ENCODE measurements around the gene LRP1. TPM values are rescaled to one million over a fixed set of nuclear protein-coding genes. Genes with fewer than 3 reads are reported as not detected.

Gene LRP1
- total and polyA plus RNA-seq, 2 of the 13 experiments (the other 11 are each of a cell fraction or from before 2014, with no cell fraction given): 14.7 to 30.8 TPM

GRCh38 chr12:57092529-57092862 lies 35.8 kb upstream of the LRP1 start:
- Histone ChIP-seq H3K4me1 (ENCODE audit: insufficient read depth, low read length) (peaks cover 37% of the 10 kb centered on the region), H3K36me3 (replicated peaks in 1 of 2; ENCODE audit: control insufficient read depth in 1 of 2, insufficient read depth in 2 of 2, low read length in 2 of 2) (peaks cover 11 to 37% of the 10 kb centered on the region in 2 experiments; a peak in 4 of 5 replicates)
- POLR2A ChIA-PET: interaction anchor here (0.8 to 13.5 kb wide), 6 partner anchors 9 to 137 kb away, joined by 3 to 309 read pairs (median 8); partner anchors contain the start of genes NEMP1, SHMT2 and STAT6
- TF ChIP-seq NFYB (CRISPR knock-in tag; IDR thresholded peaks at IDR 0.05): no peak
- no peak for TF ChIP-seq TRAFD1 (CRISPR knock-in tag; IDR thresholded peaks at IDR 0.05; ENCODE audit: borderline replicate concordance)
- TF ChIP-seq TFE3 (CRISPR knock-in tag; IDR thresholded peaks at IDR 0.05): no peak
- TF ChIP-seq HES4 (CRISPR knock-in tag; IDR thresholded peaks at IDR 0.05; ENCODE audit: borderline replicate concordance): no peak
- no peak for TF ChIP-seq NFE2L2 (IDR thresholded peaks at IDR 0.05; ENCODE audit: low read length)
- TF ChIP-seq ZNF367 (CRISPR knock-in tag; IDR thresholded peaks at IDR 0.05; ENCODE audit: borderline replicate concordance): no peak
- TF ChIP-seq E2F2 (CRISPR knock-in tag; IDR thresholded peaks at IDR 0.05; ENCODE audit: borderline replicate concordance): no peak
- TF ChIP-seq ZNF609 (CRISPR knock-in tag; IDR thresholded peaks at IDR 0.05; ENCODE audit: borderline replicate concordance): no peak
- TF ChIP-seq NFE2L1 (CRISPR knock-in tag; IDR thresholded peaks at IDR 0.05; ENCODE audit: borderline replicate concordance): no peak
- TF ChIP-seq ZNF773 (CRISPR knock-in tag; IDR thresholded peaks at IDR 0.05; ENCODE audit: borderline replicate concordance): no peak
- TF ChIP-seq CTCF (CRISPR knock-in tag; IDR thresholded peaks at IDR 0.05): no peak
- TF ChIP-seq ZFP90 (CRISPR knock-in tag; IDR thresholded peaks at IDR 0.05; ENCODE audit: borderline replicate concordance): no peak
- no peak for TF ChIP-seq ARID2 (CRISPR knock-in tag; IDR thresholded peaks at IDR 0.05; ENCODE audit: borderline replicate concordance)

More at GRCh38 chr12:57092529-57092862, 35.8 kb upstream of the LRP1 start:
- Histone ChIP-seq H3K27ac (ENCODE audit: extremely low read length, insufficient read depth, low read length) (no peak overlapping the region), H3K27me3 (ENCODE audit: control insufficient read depth in 1 of 2, insufficient read depth in 2 of 2, low read length in 2 of 2) (no peaks in the 10 kb centered on the region; a peak in 1 of 5 replicates), H3K4me3 (replicated peaks in 1 of 3; ENCODE audit: insufficient read depth in 1 of 3, low read depth in 2 of 3, low read length in 3 of 3) (no peak overlapping the region), H3K79me2 (ENCODE audit: insufficient read depth, low read length) (peaks cover 15% of the 10 kb centered on the region), H3K4me2 (ENCODE audit: low read depth, low read length) (no peak overlapping the region), H3K9ac (ENCODE audit: insufficient read depth, low read depth, low read length) (no peak overlapping the region), H4K20me1 (ENCODE audit: insufficient read depth, low read length) (0 out of 2 replicates have a peak, but pooled peaks cover 6% of the 10 kb centered on the region), H3K9me3 (ENCODE audit: low read length) (no peaks in the 10 kb centered on the region), H2AFZ (ENCODE audit: low read length) (no peak overlapping the region)
- 94% methylated on average over 5 of the region's 5 CpGs for WGBS (ENCODE audit: low lambda C conversion rate)
- BruUV-seq (replicated peaks): no TSS peak
- no peak for DNase-seq (ENCODE audit: low spot score)
- ATAC-seq: no peak
- CTCF ChIA-PET (ENCODE audit: low intra/inter-chr PET ratio, low total read pairs): interaction anchor here (1.2 to 1.4 kb wide), 2 partner anchors 20 to 23 kb away, joined by 5 to 11 read pairs; no protein-coding TSS in a partner anchor
- FAIRE-seq: no peak
- intact Hi-C loops (cut with micrococcal nuclease; ENCODE audit: unreplicated experiment): loop anchor here (2.0 kb wide), 1 partner anchor 14 kb away; the partner anchor contains the start of gene NEMP1
- in situ Hi-C loops (cut with HindIII; ENCODE audit: extremely low pct_ligation_motif_present, low pct_unique_long_range_greater_than_20kb): no loop called here

Data from HepG2 (cell line).